HPDE6-E6E7 (cell line): ENCODE results near the gene PDPK1.

Source experiments
- DNase-seq: peaks from one replicate; pipeline ENCODE4 v3.0.0; 2011; ENCODE audit warnings: missing footprints; ENCODE audit errors: extremely low spot score

The PDPK1 gene

DNA sequence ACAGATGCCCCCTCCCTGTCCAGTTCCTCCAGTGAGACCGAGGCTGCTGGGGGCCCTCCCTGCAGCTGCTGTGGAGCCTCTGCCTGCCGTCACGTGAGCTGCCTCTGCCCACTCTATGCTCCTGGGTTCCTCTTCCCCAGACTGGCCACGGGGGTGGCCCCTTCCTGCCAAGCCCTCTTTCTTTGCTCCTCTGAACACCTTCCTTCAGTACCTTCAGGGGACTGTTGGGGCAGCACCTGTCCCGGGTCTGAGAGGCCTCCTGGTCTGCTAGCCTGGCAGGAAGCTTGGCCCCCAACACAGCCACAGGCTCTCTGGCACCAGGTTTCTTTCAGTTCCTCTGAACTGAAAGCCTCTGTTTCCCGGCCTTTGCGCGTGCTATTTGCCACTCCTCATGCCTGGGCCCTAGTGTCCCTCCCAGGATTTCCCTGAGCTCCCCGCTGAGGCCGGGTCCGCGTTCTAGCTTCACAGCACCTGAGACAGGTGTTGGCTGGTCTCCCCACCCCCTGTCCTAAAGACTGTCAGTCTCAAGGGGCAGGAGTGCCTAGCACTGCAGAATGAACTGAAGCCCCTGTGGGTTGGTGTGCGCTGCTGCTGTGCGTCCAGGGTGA lies 30.7 kb upstream of the PDPK1 start:
- DNase-seq: no peak

DNA sequence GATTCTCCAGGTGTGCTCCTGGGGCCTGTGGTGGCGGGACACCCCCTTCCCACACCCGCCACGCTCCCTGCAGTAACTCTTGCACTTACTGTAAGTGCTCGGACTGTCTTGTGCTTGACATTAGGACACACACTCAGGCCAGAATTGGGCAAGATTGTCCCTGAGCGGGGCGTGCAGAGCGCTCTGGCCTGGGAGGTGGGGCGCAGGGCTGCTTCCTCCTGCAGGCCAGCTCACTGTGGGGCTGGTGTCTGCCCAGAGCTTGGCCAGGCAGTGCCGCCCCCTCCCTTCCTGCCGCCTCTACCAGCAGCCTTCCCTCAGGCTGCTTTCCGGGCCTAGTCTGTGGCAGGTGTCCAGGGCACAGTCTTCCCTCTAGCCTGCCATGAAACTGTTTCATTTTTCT lies 30.2 kb upstream of the PDPK1 start:
- no peak for DNase-seq

DNA sequence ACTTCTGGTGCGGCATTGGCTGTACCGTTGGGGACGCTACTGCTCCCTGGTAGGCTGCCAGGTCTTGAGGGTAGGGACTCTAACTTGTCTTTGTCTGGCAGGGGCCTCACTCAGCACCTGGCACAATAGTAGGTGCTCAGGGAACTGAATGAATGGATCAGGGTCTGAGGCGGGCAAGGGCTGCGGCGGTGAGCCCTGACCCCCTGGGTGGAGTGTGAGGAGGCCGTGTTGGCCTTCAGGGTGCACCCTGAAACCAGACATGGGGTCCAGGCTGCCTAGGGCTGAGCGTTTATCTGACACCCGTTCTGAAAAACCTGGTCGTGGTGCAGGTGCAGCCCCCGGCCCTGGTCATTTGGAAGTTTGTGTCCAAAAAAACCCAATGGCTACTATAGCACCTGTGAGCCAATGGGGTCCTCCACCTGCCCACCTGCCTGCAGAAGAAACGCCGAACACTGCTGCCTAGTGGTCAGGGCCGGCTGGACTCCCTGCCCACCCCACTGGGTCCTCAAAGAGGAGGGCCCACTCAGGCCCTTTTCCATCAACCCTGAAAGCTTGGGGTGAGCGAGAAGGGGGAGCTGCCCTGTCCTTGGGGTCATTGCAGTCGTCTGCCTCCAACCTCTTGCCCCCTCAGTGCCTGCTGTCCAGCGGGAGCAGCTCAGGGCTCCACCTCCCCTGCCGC lies 29.0 kb upstream of the PDPK1 start:
- DNase-seq: no peak

DNA sequence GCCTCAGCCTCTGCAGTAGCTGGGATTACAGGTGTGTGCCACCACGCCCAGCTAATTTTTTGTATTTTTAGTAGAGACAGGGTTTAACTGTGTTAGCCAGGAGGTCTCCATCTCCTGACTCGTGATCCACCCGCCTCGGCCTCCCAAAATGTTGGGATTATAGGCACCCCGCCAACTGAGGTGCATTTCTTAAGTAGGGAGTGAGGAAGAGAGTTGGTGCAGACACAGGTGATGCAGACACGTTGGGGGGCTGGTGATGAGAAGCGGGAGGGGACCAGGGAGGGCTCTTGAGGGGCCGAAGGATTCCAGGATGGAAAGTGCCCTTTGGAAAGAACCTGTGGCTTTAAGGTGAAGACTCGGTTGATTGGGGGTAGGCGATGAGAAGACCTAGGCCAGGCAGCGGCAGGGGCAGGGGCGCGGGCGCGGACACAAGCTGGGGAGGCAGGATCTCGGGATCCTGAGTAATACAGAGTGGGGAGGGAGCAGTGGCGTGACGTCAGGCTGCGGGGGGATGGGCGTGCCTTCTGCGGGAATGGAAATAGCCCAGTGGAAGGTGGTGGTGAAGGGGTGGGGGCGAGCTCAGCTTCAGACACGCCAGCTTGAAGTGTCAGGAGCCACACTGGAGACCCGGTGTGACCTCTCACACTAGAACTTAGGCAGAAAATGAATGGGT lies 26.6 kb upstream of the PDPK1 start:
- DNase-seq: peak; percentile 63

DNA sequence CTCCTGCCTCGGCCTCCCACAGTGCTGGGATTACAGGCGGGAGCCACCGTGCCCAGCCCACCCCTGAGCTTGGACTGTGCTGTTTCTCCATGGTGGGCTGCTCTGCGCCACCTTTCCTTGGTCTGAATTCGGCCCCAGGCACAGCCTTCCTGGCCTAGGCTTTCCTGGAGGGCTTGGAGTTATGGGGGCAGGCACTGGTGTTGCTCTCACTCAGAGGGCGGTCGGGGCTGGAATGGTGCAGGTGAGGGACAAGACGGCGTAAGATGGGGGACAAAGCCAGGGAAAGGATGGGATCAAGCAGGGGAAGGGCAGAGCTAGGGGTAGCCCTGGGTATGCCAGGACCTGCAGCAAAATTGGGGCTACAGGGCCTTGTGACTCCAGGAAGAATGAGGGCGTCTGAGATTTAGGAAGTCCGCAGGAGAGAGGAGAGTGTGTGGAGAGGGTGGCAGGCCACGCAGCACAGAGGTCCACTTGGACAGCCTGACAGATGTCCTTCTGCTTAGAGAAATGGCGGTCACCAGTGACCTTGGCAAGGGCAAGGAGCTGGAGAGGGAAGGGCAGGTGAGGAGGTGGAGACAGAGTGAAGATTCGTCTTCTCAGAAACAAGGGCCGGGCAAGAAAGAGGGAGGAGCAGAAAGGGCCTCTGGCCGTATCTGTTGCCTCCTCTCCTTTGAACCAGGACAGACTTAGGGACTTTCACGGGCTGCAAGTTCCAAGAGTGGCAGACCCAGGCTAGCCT lies 25.7 kb upstream of the PDPK1 start:
- DNase-seq: no peak

DNA sequence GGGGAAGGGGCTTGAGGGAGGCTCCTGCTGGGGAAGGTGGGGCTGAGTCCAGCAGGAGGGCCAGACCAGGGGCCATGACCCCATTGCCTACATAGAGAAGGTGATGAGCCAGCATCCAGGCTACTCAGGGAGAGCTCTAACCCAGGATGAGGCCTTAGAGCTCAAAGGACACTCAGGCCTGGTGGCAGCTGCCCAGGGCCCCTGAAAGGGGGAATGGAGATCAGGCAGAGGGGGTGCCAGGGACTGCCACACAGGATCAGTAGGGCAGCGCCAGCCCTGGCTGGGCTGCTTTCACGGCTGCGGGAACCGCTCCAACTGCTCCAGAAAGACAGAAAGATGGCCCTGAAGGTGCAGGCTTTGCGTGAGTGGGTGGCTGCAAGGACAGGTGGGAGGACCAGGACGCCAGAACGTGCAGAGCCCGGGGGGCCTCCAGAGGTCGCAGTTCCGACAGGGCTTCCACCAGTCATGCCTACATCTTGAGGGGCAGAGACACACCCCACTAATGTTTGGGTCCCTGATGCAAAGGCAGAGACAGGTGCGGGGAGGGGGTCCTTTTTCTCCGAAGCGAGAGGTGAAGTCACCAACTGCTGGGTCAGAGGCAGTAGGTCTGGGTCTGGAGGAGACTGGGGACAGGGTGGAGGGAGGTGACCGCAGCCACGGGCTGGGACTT lies 25.0 kb upstream of the PDPK1 start:
- DNase-seq: no peak

DNA sequence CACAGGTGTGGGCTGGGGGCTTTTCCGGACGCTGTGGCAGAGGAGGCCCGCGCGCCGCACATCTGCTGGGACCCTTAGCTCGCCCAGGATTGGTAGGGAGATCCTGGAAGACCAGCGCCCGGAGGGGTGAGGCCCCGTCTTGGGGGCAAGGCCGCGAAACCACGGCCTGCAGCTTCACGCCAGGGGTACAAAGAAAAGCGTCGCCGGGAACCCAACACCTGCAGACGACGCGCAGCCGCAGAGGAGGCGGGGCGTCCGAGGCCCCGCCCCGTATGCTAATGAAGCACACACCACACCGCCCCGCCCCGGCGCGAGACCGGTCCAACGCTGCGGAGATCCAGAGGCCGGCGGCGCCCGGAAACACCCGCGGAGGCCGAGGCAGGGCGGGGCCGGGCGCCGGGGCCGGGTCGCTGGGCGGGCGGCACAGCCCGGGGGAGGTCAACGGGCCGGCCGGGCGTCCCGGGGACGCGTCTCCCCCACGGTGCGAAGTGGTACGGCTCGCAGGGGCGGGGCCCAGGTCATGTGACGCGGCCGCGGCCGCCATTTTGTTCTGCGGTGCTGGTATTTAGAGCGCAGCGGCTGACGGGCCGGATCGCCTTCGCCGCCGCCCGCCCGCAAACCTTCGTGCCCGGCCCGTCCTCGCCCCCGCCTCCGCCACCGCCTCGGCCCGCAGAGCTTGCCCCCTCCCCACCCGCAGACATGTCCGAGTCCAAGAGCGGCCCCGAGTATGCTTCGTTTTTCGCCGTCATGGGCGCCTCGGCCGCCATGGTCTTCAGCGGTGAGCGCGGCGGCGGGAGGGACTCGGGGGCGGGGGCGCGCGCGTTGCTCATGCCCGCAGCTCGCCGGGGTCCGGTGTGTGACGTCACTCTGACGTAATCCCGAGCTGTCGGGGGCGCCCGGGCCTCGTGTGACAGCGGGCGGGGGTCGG lies 24.2 kb upstream of the PDPK1 start, which contains the start of gene ATP6V0C:
Gene ATP6V0C, plus strand, starts transcription at position 548 of the 928 bp plus-strand sequence. Its CDS starts 152 bp downstream, at position 700.
- peak; percentile 87 for DNase-seq

DNA sequence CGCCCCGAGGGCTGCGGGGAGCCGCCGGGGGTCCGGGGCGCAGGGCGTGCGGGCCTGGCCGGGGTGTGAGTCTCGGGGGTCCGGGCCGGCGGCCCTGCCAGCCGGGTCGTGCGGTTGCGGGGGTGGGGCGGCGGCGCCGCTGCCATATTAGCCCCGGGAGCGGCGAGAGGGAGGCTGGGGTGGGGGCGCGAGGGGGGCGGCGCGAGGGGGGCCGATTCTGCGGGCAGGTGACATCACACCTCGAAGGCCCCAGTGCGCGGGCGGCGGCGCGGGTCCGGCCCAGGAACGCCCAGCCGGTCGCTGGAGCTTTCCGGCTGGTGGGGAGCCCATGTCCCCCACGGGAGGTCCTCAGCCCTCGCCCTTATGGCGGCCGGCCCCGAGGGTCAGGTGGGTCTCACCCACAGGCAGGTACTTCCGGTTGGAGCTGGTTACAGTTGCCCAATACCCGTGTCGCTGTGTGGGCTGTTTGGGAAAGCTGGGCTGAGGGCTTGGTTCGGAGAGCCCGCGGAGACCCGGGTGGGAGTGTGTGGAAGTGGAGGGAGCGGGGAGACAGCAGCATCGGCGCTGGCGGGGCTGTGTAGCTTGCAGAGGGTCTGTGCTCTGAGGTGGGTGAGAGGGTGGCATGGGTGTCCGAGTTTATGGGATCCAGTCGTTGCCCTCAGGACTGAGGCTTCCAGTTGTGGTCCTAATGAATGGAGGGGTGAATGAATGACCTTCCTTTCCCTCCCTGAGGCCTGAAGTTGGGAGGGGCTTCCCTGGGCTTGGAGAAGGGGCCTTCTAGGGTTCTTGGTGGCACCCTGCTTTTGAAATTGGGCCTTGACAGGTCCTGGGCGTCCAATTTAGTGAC lies 23.3 kb upstream of the PDPK1 start:
- DNase-seq: no peak

DNA sequence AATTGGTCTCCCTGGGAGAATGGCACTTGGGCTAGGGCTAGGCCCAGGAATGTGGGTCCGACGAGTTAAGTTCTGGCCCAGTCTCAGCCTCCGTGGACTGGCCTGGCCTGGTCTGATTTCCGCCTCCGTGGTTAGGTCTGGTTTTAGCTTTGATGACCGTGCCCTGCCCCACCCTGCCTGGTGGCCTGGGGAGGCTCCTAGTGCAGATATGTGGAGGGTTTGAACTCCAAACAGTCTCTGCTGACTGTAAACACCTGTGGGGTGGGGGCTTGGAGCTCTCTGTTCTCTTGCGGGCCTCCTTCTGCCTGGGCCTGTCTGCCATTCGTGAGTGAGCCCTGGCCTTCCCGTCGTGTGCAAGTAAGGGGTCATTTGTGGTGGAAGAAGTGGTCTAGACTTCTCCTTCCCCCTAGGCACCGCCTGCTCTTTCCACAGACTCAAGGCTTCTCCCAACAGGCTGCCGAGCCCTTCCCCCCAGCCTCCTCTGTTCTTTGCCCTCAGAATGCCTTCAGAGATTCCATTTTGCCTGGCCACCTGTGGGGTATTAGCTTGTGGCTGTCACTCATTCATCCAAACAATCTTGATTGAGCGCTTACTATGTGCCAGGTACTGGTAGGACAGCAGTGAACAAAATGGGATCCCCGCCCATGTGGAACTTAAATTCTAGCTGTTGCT lies 22.5 kb upstream of the PDPK1 start:
- no peak for DNase-seq

DNA sequence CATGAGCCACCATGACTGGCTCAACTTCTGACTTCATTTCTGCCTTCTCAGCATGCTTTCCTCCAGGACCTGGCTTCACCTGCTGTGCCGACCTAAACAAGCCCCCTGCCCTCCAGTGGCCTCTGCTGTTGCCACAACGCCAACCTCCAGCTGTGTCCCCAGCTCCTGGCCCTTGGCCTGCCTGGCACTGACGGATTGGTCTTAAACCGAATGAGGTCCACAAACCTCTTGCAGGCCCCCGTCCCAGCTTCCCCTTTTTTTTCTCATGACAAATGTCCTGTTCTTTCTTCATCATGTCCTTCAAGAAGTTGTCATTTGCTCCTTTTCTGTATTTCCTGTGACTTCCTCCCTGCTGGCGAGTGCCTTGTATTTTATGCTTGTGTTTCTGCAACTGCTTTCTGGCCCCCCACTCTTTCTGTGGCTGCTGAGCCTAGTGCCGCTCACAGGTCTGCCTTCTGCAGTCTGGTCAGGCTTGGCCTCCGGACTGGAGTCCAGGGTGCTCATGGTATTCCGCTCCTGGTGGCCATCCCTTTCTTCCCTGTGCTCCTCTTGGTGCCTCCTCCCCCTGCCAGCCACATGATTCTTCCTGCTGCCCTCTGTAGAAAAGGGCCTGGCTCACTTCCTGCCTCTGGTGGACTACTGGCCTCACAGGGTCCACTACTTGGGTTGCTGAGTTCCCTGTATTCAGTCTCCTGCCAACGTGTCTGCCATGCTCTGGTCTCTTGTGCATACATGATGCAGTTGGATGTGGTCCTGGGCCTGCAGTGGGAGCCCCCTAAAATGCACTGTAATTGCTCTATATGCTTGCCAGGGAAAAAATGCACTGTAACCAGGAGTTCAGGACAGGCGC lies 21.2 kb upstream of the PDPK1 start:
- DNase-seq: no peak

DNA sequence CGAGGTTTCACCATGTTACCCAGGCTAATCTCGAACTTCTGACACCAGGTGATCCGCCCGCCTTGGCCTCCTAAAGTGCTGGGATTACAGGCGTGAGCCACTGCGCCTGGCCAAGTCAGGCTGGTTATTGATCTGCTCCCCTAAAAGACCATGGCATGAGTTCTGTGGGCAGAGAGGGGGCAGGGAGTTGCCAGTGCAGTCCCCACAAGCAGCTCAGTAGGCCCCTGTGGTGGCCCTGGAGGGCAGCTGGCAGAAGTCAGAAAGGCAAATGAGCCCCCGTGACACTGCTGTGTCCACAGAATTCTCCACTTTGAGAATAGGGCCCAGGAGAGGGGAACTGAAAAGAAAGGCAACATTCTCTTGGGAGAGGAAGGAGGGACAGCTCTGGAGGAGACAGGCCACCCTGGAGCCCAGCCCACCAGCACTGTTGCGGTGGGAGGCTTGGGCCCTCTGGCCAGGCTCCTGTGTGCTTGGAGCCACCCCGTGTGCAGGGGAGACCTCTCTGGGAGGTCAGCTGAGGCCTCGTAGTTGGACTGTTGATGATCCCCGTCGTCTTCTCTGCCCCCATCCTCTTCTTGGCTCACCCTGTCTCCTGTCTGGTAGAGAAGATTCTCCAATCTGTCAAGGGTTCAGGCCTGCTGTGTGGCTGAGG lies 19.7 kb upstream of the PDPK1 start:
- DNase-seq: no peak

DNA sequence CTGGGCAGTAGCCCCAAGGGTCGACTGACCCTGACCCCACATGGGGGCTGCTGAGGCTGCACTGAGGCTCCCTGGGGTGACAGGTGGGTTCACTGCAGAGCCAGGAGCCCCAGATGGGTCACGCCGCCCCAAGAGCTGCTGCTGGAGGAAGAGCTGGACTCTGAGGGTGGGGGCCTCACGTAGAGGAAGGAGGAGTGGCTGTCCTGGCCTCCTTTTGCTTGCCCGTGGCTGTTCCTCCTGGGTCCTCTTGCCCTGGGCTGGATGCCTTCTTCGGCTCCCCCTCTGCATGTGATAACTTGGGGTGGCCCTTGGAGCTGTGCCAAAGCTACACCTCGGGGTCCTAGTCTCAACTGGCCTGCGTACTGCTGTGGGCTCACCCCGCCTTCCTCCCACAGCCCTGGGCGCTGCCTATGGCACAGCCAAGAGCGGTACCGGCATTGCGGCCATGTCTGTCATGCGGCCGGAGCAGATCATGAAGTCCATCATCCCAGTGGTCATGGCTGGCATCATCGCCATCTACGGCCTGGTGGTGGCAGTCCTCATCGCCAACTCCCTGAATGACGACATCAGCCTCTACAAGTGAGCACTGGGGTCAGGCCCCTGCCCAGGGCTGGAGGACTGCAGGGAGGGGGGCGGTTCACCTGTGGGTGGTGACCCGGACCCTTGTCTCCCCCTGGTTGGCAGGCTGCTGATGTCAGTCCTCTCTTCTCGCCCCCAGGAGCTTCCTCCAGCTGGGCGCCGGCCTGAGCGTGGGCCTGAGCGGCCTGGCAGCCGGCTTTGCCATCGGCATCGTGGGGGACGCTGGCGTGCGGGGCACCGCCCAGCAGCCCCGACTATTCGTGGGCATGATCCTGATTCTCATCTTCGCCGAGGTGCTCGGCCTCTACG lies 18.8 kb upstream of the PDPK1 start:
- DNase-seq: no peak

DNA sequence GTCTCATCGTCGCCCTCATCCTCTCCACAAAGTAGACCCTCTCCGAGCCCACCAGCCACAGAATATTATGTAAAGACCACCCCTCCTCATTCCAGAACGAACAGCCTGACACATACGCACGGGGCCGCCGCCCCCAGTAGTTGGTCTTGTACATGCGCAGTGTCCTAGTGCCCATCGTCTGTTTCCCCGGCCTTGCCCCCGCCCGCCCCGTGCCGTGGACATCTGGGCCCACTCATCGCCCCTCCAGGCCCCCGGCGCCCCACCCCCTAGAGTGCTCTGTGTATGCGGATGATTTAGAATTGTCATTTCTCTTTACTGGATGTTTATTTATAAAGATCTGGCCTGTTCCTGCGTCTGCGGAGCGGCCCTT lies 18.1 kb upstream of the PDPK1 start:
- DNase-seq: no peak

DNA sequence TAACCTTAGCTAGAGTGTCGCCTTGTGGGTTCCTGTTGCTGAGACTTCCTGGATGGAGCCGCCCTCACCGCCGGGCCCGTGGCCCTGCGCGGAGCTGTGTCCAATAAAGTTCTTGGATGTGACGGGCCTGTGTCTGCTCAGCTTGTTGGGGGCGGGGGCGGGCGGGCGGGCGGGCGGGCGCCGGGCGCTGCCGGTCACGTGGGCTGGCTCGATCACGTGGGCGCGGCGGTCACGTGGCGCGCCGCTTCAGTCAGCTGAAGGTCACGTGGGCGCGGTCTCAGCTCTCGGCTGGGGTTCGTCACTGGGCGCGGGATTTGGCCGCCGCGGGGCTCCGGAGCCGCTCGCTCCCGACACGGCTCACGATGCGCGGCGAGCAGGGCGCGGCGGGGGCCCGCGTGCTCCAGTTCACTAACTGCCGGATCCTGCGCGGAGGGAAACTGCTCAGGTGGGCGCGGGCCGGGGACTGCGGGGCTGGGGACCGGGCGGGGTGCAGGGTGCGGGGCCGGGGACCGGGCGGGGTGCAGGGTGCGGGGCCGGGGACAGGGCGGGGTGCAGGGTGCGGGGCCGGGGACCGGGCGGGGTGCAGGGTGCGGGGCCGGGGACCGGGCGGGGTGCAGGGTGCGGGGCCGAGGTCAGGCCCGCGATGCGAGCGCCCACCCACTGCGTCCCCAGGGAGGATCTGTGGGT lies 17.6 kb upstream of the PDPK1 start, which contains the start of gene AMDHD2:
Gene AMDHD2, plus strand, starts transcription at position 275 of the 687 bp plus-strand sequence. Its CDS starts 88 bp downstream, at position 363.
- peak; percentile 90 for DNase-seq

DNA sequence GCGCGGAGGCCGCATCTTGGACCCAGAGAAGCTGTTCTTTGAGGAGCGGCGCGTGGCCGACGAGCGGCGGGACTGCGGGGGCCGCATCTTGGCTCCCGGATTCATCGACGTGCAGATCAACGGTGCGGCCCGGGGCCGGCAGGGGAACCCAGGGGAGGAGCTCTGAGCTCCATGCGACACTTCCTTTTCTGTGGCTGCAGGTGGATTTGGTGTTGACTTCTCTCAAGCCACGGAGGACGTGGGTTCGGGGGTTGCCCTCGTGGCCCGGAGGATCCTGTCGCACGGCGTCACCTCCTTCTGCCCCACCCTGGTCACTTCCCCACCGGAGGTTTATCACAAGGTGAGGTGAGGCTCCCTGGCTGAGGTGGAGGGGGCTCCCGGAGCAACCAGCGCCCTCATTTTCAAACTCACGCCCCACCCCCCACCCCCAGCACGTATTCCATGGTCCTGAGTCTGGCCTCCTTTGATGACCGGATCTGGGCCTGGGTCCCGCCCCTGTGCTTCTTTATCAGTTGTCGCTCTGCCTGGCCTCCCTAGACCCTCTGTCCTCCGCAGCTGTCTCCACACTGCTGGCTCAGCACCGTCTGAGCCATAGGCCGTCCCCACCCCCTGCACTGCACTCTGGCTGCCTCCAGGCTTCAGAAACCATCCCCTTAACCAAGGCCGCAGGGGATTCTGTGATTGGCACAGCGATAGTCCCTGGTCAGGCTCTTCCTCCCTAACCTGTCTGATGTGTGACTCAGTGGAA lies 16.9 kb upstream of the PDPK1 start:
- peak; percentile 60 for DNase-seq
